HCT116 (cell line): Measurements from ENCODE around the gene TMIE. TPM values are rescaled to one million over a fixed set of nuclear protein-coding genes. Genes with fewer than 3 reads are reported as not detected.

Experiments
- ATAC-seq: fragments of 200-7000 bp; cut with Tn5 transposase; 2 replicates; pipeline ENCODE4 v1.9.1; 2020; ENCODE audit warnings: mild to moderate bottlenecking, moderate library complexity
- BruUV-seq: library from RNA; stranded (reverse); fragments of 400-500 nt; replicated peaks from 2 replicates; lab custom pipeline; 2021; lab: Mats Ljungman, UMichigan
- CTCF ChIA-PET: fragments of 300-600 bp; sonication (Branson Sonifier 250); formaldehyde crosslinking; loops from one replicate; lab custom pipeline; 2021; ENCODE audit warnings: antibody characterized with exemption; lab: Charles Lee
- POLR2A ChIA-PET: fragments of 300-600, 350-600 bp; sonication (Branson Sonifier 250); formaldehyde crosslinking; loops from one replicate; lab custom pipeline; 2021; ENCODE audit warnings: antibody characterized with exemption; lab: Charles Lee
- RAD21 ChIA-PET, 2 experiments: fragments of 300-600 bp; sonication (Branson Sonifier 250); formaldehyde crosslinking; loops; one replicate each; lab custom pipeline; 2023; ENCODE audit warnings: low total read pairs in 2 of 2; ENCODE audit not compliant: uncharacterized antibody in 2 of 2, unreplicated experiment in 2 of 2, low non-redundant PET in 1 of 2; lab: Charles Lee
- DNase-seq: peaks from one replicate; pipeline ENCODE4 v3.0.0-alpha.2; 2010; ENCODE audit warnings: low read depth, low spot score
- H2AFZ ChIP-seq: fragments of 200-600 bp; shearing (Covaris generic), sonication (generic); 2 replicates; pipeline ENCODE4 v1.6.1; 2017; ENCODE audit warnings: low read depth, mixed run types, mixed read lengths, antibody characterized with exemption, low read length; ENCODE audit not compliant: poor library complexity, severe bottlenecking
- H3K27ac ChIP-seq: 2 replicates; pipeline ENCODE4 v1.5.1; 2012; ENCODE audit warnings: low read depth, low read length
- H3K27me3 ChIP-seq: fragments of 200-600 bp; sonication (generic); 2 replicates; pipeline ENCODE4 v1.6.1; 2016; ENCODE audit warnings: mixed run types, low read length, mixed read lengths; ENCODE audit not compliant: insufficient read depth
- H3K36me3 ChIP-seq, 2 experiments: fragments of 200-500 bp in 1 of 2; fragments of 200-600 bp in 1 of 2; sonication (Bioruptor generic) in 1 of 2; sonication (generic) in 1 of 2; 2 replicates each; pipeline versions ENCODE4 v1.5.1 to v1.6.1; 2014 to 2016; ENCODE audit warnings: low read length in 2 of 2, inconsistent platforms in 1 of 2, mixed read lengths in 1 of 2, mixed run types in 1 of 2; ENCODE audit not compliant: insufficient read depth in 2 of 2, control insufficient read depth in 1 of 2
- H3K4me1 ChIP-seq, 2 experiments: fragments of 200-600 bp in 1 of 2; sonication (generic) in 1 of 2; 2 replicates each; pipeline versions ENCODE4 v1.5.1 to v1.6.1; 2012 to 2017; ENCODE audit warnings: low read length in 2 of 2, inconsistent platforms in 1 of 2, mild to moderate bottlenecking in 1 of 2, mixed read lengths in 1 of 2, mixed run types in 1 of 2, moderate library complexity in 1 of 2; ENCODE audit not compliant: insufficient read depth in 2 of 2, control insufficient read depth in 1 of 2
- H3K4me2 ChIP-seq: fragments of 200-600 bp; sonication (generic); 2 replicates; pipeline ENCODE4 v1.6.1; 2017; ENCODE audit warnings: mixed run types, low read length, mixed read lengths
- H3K4me3 ChIP-seq, 2 experiments: fragments of 200-600 bp in 1 of 2; sonication (generic) in 1 of 2; replicated peaks in 1 of 2; 2 replicates each; pipeline ENCODE4 v1.5.1; 2011 to 2016; ENCODE audit warnings: low read length in 2 of 2, control low read depth in 1 of 2, low read depth in 1 of 2, mild to moderate bottlenecking in 1 of 2, mixed read lengths in 1 of 2, mixed run types in 1 of 2
- H3K79me2 ChIP-seq: fragments of 200-600 bp; sonication (generic); 2 replicates; pipeline ENCODE4 v1.6.1; 2017; ENCODE audit warnings: mild to moderate bottlenecking, mixed run types, low read length, moderate library complexity, mixed read lengths; ENCODE audit not compliant: insufficient read depth
- H3K9ac ChIP-seq: fragments of 200-600 bp; sonication (generic); 2 replicates; pipeline ENCODE4 v1.6.1; 2016; ENCODE audit warnings: low read length, mixed read lengths
- H3K9me2 ChIP-seq: fragments of 200-600 bp; sonication (generic), shearing (Covaris generic); 2 replicates; pipeline ENCODE4 v1.6.1; 2017; ENCODE audit warnings: mixed run types, mild to moderate bottlenecking, moderate library complexity; ENCODE audit not compliant: insufficient read depth
- H3K9me3 ChIP-seq, 2 experiments: fragments of 200-500 bp in 1 of 2; fragments of 200-600 bp in 1 of 2; sonication (Bioruptor generic) in 1 of 2; sonication (generic) in 1 of 2; 2 replicates each; pipeline ENCODE4 v1.6.1; 2014 to 2017; ENCODE audit warnings: low read length in 2 of 2, mixed read lengths in 2 of 2, inconsistent platforms in 1 of 2, low read depth in 1 of 2, mild to moderate bottlenecking in 1 of 2, mixed run types in 1 of 2, moderate library complexity in 1 of 2; ENCODE audit not compliant: control insufficient read depth in 1 of 2, insufficient read depth in 1 of 2
- H4K20me1 ChIP-seq: fragments of 200-600 bp; sonication (generic), shearing (Covaris generic); 2 replicates; pipeline ENCODE4 v1.6.1; 2017; ENCODE audit warnings: mixed run types, mild to moderate bottlenecking, moderate library complexity; ENCODE audit not compliant: insufficient read depth
- CBX3 ChIP-seq: IDR thresholded peaks from 2 replicates; pipeline ENCODE4 v1.6.1; 2012; ENCODE audit warnings: low read depth
- CEBPB ChIP-seq: IDR thresholded peaks from 2 replicates; pipeline ENCODE4 v1.6.1; 2012; ENCODE audit warnings: low read depth
- ELF1 ChIP-seq: IDR thresholded peaks from 2 replicates; pipeline ENCODE4 v1.6.1; 2012; ENCODE audit warnings: low read depth, borderline replicate concordance
- EZH2 ChIP-seq: fragments of 200-600 bp; sonication (generic); IDR thresholded peaks from 2 replicates; pipeline ENCODE4 v1.6.1; 2017; ENCODE audit warnings: antibody characterized with exemption, mixed run types
- POLR2AphosphoS5 ChIP-seq: IDR thresholded peaks from 2 replicates; pipeline ENCODE4 v1.6.1; 2011; ENCODE audit warnings: mild to moderate bottlenecking, low read depth, low read length, moderate library complexity
- RAD21 ChIP-seq: IDR thresholded peaks from 2 replicates; pipeline ENCODE4 v1.6.1; 2012; ENCODE audit warnings: low read depth, mild to moderate bottlenecking
- SRF ChIP-seq: IDR thresholded peaks from 2 replicates; pipeline ENCODE4 v1.6.1; 2012; ENCODE audit warnings: low read depth
- YY1 ChIP-seq: IDR thresholded peaks from 2 replicates; pipeline ENCODE4 v1.6.1; 2011; ENCODE audit warnings: low read length, low read depth, moderate library complexity, mild to moderate bottlenecking; ENCODE audit not compliant: insufficient replicate concordance; ENCODE audit errors: extremely low read depth
- ZFX ChIP-seq: fragments of 450-650 bp; IDR thresholded peaks from 2 replicates; pipeline ENCODE4 v1.6.1; 2017
- ZNF274 ChIP-seq: fragments of 200-500 bp; sonication (Bioruptor generic); IDR thresholded peaks from 2 replicates; pipeline ENCODE4 v1.6.1; 2014; ENCODE audit warnings: mild to moderate bottlenecking, low read depth, low read length, inconsistent platforms
- intact Hi-C: fragments of 100-400 bp; cut with micrococcal nuclease; formaldehyde crosslinking; loops from 2 replicates; pipeline ENCODE4 v1.10.0; 2022
- total RNA-seq: library from RNA; stranded (reverse); gene quantifications from one replicate; pipeline ENCODE4 v1.2.1, GENCODE V29; 2021; ENCODE audit not compliant: unreplicated experiment
- TF ChIP-seq, protein P1 (sequence below): IDR thresholded peaks from 2 replicates; pipeline ENCODE4 v1.6.1; 2011; ENCODE audit warnings: mild to moderate bottlenecking, low read length, moderate library complexity; ENCODE audit not compliant: insufficient replicate concordance; ENCODE audit errors: extremely low read depth
- TF ChIP-seq, protein P2 (sequence below), 3 experiments: fragments of 200-600 bp in 1 of 3; sonication (generic) in 1 of 3; IDR thresholded peaks in 2 of 3; conservative IDR thresholded peaks in 1 of 3; 2 replicates each; pipeline ENCODE4 v1.5.1; 2012 to 2017; ENCODE audit warnings: low read depth in 2 of 3, low read length in 2 of 3, antibody characterized with exemption in 1 of 3, borderline replicate concordance in 1 of 3, control low read depth in 1 of 3, mild to moderate bottlenecking in 1 of 3, mixed read lengths in 1 of 3, mixed run types in 1 of 3, moderate library complexity in 1 of 3; ENCODE audit not compliant: insufficient read depth in 1 of 3
- TF ChIP-seq, protein P3 (sequence below): IDR thresholded peaks from 2 replicates; pipeline ENCODE4 v1.6.1; 2012; ENCODE audit warnings: low read depth

Gene TMIE
- total RNA-seq, 1 experiment from 2014 or later, result 0.74 TPM

DNA sequence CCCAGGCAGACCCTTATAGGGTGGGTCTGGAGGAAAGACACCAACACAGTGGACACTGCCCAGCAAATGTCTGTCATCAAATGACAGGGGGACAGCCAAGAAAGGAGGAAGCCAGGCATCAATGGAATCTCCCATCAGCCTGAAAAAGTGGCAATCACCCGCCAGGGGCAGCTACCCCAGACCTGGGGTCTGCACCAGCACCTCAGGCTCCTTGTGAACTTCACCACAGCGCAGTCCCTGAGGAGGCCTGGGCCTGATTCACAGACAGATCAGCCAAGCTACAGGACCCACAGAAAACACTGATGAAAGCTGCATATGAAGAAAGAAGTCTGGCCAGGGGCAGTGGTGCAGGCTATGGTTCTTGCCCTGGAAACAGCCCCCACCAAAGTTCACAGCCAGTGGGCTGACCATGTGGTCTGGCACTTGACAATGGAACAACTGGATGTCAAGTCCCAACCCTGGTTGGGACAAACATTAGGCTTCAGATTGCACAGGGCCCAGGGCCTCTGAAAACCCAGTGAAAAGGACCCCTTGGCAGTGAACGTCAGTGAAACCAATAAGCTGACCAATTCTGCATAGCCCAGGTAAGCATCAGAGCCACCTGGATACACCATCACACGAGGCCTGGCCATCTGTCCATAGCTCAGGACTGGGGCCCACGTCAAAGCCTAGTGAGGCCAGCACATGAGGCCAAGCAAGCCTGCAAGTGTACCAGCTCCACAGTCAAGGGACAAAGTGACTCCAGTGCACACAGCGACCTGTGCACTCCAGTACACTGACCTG is 36.8 kb upstream of the TMIE start:
- no peaks in the 10 kb centered on the region for H3K27me3 ChIP-seq
- ATAC-seq, result no peak
- H4K20me1 ChIP-seq, result no peaks in the 10 kb centered on the region
- H3K4me3 ChIP-seq, result no peak overlapping the region
- no peaks in the 10 kb centered on the region for H3K9me2 ChIP-seq
- ChIA-PET CTCF (interaction anchor here (0.6 to 1.1 kb wide), 6 partner anchors 29 to 659 kb away, joined by 3 to 9 read pairs (median 4); partner anchors contain the start of gene ALS2CL), POLR2A (interaction anchor here (0.6 kb wide), 1 partner anchor 1063 kb away, joined by 3 read pairs; no protein-coding TSS in a partner anchor), RAD21 (interaction anchor here in 1 of 2 experiments (0.7 kb wide), 1 partner anchor 39 kb away, joined by 3 read pairs; no protein-coding TSS in a partner anchor)
- no peak overlapping the region for H2AFZ ChIP-seq
- no peaks in the 10 kb centered on the region for H3K79me2 ChIP-seq
- intact Hi-C loops, result no loop called here
- H3K4me2 ChIP-seq, result no peak overlapping the region
- H3K4me1 ChIP-seq, result peaks cover 5 to 9% of the 10 kb centered on the region in 2 experiments; a peak in 3 of 4 replicates
- no peak overlapping the region for H3K9ac ChIP-seq
- no peaks in the 10 kb centered on the region for H3K9me3 ChIP-seq
- H3K27ac ChIP-seq, result no peak overlapping the region
- BruUV-seq, result no TSS peak
- no peak for TF ChIP-seq YY1
- TF ChIP-seq, protein P1, sequence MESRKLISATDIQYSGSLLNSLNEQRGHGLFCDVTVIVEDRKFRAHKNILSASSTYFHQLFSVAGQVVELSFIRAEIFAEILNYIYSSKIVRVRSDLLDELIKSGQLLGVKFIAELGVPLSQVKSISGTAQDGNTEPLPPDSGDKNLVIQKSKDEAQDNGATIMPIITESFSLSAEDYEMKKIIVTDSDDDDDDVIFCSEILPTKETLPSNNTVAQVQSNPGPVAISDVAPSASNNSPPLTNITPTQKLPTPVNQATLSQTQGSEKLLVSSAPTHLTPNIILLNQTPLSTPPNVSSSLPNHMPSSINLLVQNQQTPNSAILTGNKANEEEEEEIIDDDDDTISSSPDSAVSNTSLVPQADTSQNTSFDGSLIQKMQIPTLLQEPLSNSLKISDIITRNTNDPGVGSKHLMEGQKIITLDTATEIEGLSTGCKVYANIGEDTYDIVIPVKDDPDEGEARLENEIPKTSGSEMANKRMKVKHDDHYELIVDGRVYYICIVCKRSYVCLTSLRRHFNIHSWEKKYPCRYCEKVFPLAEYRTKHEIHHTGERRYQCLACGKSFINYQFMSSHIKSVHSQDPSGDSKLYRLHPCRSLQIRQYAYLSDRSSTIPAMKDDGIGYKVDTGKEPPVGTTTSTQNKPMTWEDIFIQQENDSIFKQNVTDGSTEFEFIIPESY, result no peak
- no peak for TF ChIP-seq POLR2AphosphoS5
- TF ChIP-seq, protein P2, sequence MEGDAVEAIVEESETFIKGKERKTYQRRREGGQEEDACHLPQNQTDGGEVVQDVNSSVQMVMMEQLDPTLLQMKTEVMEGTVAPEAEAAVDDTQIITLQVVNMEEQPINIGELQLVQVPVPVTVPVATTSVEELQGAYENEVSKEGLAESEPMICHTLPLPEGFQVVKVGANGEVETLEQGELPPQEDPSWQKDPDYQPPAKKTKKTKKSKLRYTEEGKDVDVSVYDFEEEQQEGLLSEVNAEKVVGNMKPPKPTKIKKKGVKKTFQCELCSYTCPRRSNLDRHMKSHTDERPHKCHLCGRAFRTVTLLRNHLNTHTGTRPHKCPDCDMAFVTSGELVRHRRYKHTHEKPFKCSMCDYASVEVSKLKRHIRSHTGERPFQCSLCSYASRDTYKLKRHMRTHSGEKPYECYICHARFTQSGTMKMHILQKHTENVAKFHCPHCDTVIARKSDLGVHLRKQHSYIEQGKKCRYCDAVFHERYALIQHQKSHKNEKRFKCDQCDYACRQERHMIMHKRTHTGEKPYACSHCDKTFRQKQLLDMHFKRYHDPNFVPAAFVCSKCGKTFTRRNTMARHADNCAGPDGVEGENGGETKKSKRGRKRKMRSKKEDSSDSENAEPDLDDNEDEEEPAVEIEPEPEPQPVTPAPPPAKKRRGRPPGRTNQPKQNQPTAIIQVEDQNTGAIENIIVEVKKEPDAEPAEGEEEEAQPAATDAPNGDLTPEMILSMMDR (IDR thresholded peaks at IDR 0.05 in 2 of 3, conservative IDR thresholded peaks at IDR 0.05 in 1 of 3; ENCODE audit: borderline replicate concordance in 1 of 3, insufficient read depth in 1 of 3, low read depth in 2 of 3, low read length in 2 of 3), result no peak
- no peak for TF ChIP-seq SRF
- no peak for TF ChIP-seq ELF1
- no peak for TF ChIP-seq ZNF274
- TF ChIP-seq ZFX, result no peak
- no peak for TF ChIP-seq CBX3
- TF ChIP-seq RAD21, result no peak
- TF ChIP-seq CEBPB, result no peak
- TF ChIP-seq, protein P3, sequence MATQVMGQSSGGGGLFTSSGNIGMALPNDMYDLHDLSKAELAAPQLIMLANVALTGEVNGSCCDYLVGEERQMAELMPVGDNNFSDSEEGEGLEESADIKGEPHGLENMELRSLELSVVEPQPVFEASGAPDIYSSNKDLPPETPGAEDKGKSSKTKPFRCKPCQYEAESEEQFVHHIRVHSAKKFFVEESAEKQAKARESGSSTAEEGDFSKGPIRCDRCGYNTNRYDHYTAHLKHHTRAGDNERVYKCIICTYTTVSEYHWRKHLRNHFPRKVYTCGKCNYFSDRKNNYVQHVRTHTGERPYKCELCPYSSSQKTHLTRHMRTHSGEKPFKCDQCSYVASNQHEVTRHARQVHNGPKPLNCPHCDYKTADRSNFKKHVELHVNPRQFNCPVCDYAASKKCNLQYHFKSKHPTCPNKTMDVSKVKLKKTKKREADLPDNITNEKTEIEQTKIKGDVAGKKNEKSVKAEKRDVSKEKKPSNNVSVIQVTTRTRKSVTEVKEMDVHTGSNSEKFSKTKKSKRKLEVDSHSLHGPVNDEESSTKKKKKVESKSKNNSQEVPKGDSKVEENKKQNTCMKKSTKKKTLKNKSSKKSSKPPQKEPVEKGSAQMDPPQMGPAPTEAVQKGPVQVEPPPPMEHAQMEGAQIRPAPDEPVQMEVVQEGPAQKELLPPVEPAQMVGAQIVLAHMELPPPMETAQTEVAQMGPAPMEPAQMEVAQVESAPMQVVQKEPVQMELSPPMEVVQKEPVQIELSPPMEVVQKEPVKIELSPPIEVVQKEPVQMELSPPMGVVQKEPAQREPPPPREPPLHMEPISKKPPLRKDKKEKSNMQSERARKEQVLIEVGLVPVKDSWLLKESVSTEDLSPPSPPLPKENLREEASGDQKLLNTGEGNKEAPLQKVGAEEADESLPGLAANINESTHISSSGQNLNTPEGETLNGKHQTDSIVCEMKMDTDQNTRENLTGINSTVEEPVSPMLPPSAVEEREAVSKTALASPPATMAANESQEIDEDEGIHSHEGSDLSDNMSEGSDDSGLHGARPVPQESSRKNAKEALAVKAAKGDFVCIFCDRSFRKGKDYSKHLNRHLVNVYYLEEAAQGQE, result no peak
- no peak for TF ChIP-seq EZH2
- H3K36me3 ChIP-seq, result no peaks in the 10 kb centered on the region
- no peak for DNase-seq
